Measurements from ENCODE around the gene NRN1L. TPM values are rescaled to one million over a fixed set of nuclear protein-coding genes. Genes with fewer than 3 reads are reported as not detected.

The NRN1L gene
- total and polyA plus RNA-seq, 2 donors from 2014 or later: 1.1 to 1.2 TPM

- intact Hi-C loops (cut with DNase I): loop anchor here (10.0 kb wide), 2 partner anchors 113 to 253 kb away; no protein-coding TSS in a partner anchor
- no peak overlapping the region for H3K27ac ChIP-seq (ENCODE audit: low read depth in 2 of 2, low read length in 2 of 2)
- FAIRE-seq (no peak), DNase-seq (no peak)
- H3K9me3 ChIP-seq (ENCODE audit: control insufficient read depth in 2 of 3, insufficient read depth in 1 of 3, low read length in 3 of 3): no peaks in the 10 kb centered on the region
- peaks cover 0 to 6% (median 0%) of the 10 kb centered on the region in 3 donors for H3K4me1 ChIP-seq (ENCODE audit: control insufficient read depth in 2 of 3, insufficient read depth in 2 of 3, low read depth in 1 of 3, low read length in 3 of 3)
- H3K4me3 ChIP-seq (ENCODE audit: low read length in 3 of 3): no peak overlapping the region
- H3K9ac ChIP-seq (ENCODE audit: low read length in 3 of 3): no peak overlapping the region
- TF ChIP-seq CTCF (IDR thresholded peaks at IDR 0.05; ENCODE audit: borderline replicate concordance, extremely low read depth, insufficient read depth): no peak
- H3K36me3 ChIP-seq (ENCODE audit: control insufficient read depth in 2 of 3, insufficient read depth in 3 of 3, low read length in 3 of 3): peaks cover 0 to 11% (median 2%) of the 10 kb centered on the region in 3 donors
- no peaks in the 10 kb centered on the region for H3K27me3 ChIP-seq (ENCODE audit: control insufficient read depth, insufficient read depth, low read length)
Measured at GRCh38 chr16:67928147-67928546, 43.5 kb downstream of the NRN1L start.

GRCh38 chr16:67928561-67929364, 44.1 kb downstream of the NRN1L start:
- TF ChIP-seq CTCF (IDR thresholded peaks at IDR 0.05; ENCODE audit: borderline replicate concordance, extremely low read depth, insufficient read depth): peak; percentile 85
- peaks cover 0 to 11% (median 0%) of the 10 kb centered on the region in 3 donors for H3K36me3 ChIP-seq (ENCODE audit: control insufficient read depth in 2 of 3, insufficient read depth in 3 of 3, low read length in 3 of 3)

GRCh38 chr16:67930191-67930590, 45.5 kb downstream of the NRN1L start:
- H3K9me3 ChIP-seq (ENCODE audit: control insufficient read depth in 2 of 3, insufficient read depth in 1 of 3, low read length in 3 of 3): no peaks in the 10 kb centered on the region
- H3K4me1 ChIP-seq (ENCODE audit: control insufficient read depth in 2 of 3, insufficient read depth in 2 of 3, low read depth in 1 of 3, low read length in 3 of 3): peaks cover 0 to 13% (median 5%) of the 10 kb centered on the region in 3 donors
- no peaks in the 10 kb centered on the region for H3K27me3 ChIP-seq (ENCODE audit: control insufficient read depth, insufficient read depth, low read length)
- DNase-seq (no peak), FAIRE-seq (no peak)
- intact Hi-C loops (cut with DNase I): no loop called here
- no peak overlapping the region for H3K27ac ChIP-seq (ENCODE audit: low read depth in 2 of 2, low read length in 2 of 2)
- H3K36me3 ChIP-seq (ENCODE audit: control insufficient read depth in 2 of 3, insufficient read depth in 3 of 3, low read length in 3 of 3): peaks cover 0 to 11% (median 2%) of the 10 kb centered on the region in 3 donors
- H3K4me3 ChIP-seq (ENCODE audit: low read length in 3 of 3): no peak overlapping the region
- H3K9ac ChIP-seq (ENCODE audit: low read length in 3 of 3): no peak overlapping the region
- no peak for TF ChIP-seq CTCF (IDR thresholded peaks at IDR 0.05; ENCODE audit: borderline replicate concordance, extremely low read depth, insufficient read depth)

More at GRCh38 chr16:67928561-67929364, 44.1 kb downstream of the NRN1L start:
- Histone ChIP-seq H3K9ac (ENCODE audit: low read length in 3 of 3) (no peak overlapping the region), H3K27ac (ENCODE audit: low read depth in 2 of 2, low read length in 2 of 2) (no peak overlapping the region), H3K4me3 (ENCODE audit: low read length in 3 of 3) (no peak overlapping the region), H3K9me3 (ENCODE audit: control insufficient read depth in 2 of 3, insufficient read depth in 1 of 3, low read length in 3 of 3) (no peaks in the 10 kb centered on the region), H3K27me3 (ENCODE audit: control insufficient read depth, insufficient read depth, low read length) (no peaks in the 10 kb centered on the region), H3K4me1 (ENCODE audit: control insufficient read depth in 2 of 3, insufficient read depth in 2 of 3, low read depth in 1 of 3, low read length in 3 of 3) (peaks cover 0 to 6% (median 0%) of the 10 kb centered on the region in 3 donors)
- DNase-seq (peak; percentile 67 to 89 (median 77)), FAIRE-seq (no peak)
- intact Hi-C loops (cut with DNase I): loop anchor here (10.0 kb wide), 2 partner anchors 114 to 254 kb away; no protein-coding TSS in a partner anchor

Measured in kidney (tissue), 14 donors.